Subcutaneous adipose tissue (tissue), 4 donors: Measurements from ENCODE around the gene PSMC3. TPM values are rescaled to one million over a fixed set of nuclear protein-coding genes. Genes with fewer than 3 reads are reported as not detected.

Experiments used
- CTCF ChIP-seq: fragments of 450-650 bp; IDR thresholded peaks from one replicate; pipeline ENCODE4 v1.5.1; 2016; ENCODE audit warnings: low read depth, mild to moderate bottlenecking, control low read depth, antibody characterized with exemption, moderate library complexity
- small RNA-seq: library from RNA; depleted of rRNA; stranded (forward); fragments of <200 nt; gene quantifications from one replicate; pipeline ENCODE3, GENCODE V24; 2016
- total RNA-seq, 4 donors: library from RNA; depleted of rRNA; stranded (reverse); fragments of >200 nt; gene quantifications; one replicate each; pipeline ENCODE4 v1.1.0, GENCODE V29; 2016

PSMC3 gene
- total RNA-seq, 4 donors from 2014 or later = 67.3 to 156 (median 102) TPM

- TF ChIP-seq CTCF = no peak
Observed at GRCh38 chr11:47369676-47370075, 56.6 kb downstream of the PSMC3 start.

Small RNAs within 50 kb of the gene (small RNA-seq; reads per million reads assigned to genes)
- gene MIR4487 = not detected

Other genes starting within 250 kb of the PSMC3 start
- gene ARFGAP2, start 249.6 kb downstream of the PSMC3 start, total RNA-seq = 100 to 1,000 TPM; 141 to 203 (median 178) TPM
- gene PACSIN3, start 240.0 kb downstream of the PSMC3 start, total RNA-seq = 10 to 100 TPM in 2 of 4 donors, 1 to 10 TPM in 2; 5.4 to 33.5 (median 9.7) TPM
- 10 to 100 TPM; 17.9 to 40.1 (median 34.5) TPM for gene DDB2, start 211.5 kb downstream of the PSMC3 start, total RNA-seq
- 100 to 1,000 TPM in 1 of 4 donors, 10 to 100 TPM in 3; 30.7 to 116 (median 42.3) TPM for gene ACP2, start 177.6 kb downstream of the PSMC3 start, total RNA-seq
- gene NR1H3, start 168.4 kb downstream of the PSMC3 start, total RNA-seq = 100 to 1,000 TPM in 2 of 4 donors, 10 to 100 TPM in 2; 51.5 to 273 (median 139) TPM
- gene MADD, start 156.3 kb downstream of the PSMC3 start, total RNA-seq = 10 to 100 TPM; 21.0 to 52.2 (median 44.6) TPM
- gene MYBPC3, start 73.7 kb downstream of the PSMC3 start, total RNA-seq = under 1 TPM in 1 of 4 donors, not detected in 3; 0.17 TPM
- gene SPI1, start 47.9 kb downstream of the PSMC3 start, total RNA-seq = 10 to 100 TPM; 20.3 to 92.3 (median 32.6) TPM
- gene SLC39A13, start 17.8 kb downstream of the PSMC3 start, total RNA-seq = 10 to 100 TPM; 21.2 to 52.6 (median 46.0) TPM
- not detected for gene RAPSN, start 22.7 kb upstream of the PSMC3 start, total RNA-seq
- 100 to 1,000 TPM in 3 of 4 donors, 10 to 100 TPM in 1; 93.8 to 153 (median 121) TPM for gene CELF1, start 126.7 kb upstream of the PSMC3 start, total RNA-seq
- 100 to 1,000 TPM; 109 to 208 (median 121) TPM for gene PTPMT1, start 139.2 kb upstream of the PSMC3 start, total RNA-seq
- gene KBTBD4, start 152.5 kb upstream of the PSMC3 start, total RNA-seq = 10 to 100 TPM in 3 of 4 donors, 1 to 10 TPM in 1; 9.6 to 20.3 (median 18.3) TPM
- 10 to 100 TPM; 52.0 to 73.8 (median 53.7) TPM for gene NDUFS3, start 152.6 kb upstream of the PSMC3 start, total RNA-seq
- gene FAM180B, start 160.2 kb upstream of the PSMC3 start, total RNA-seq = 1 to 10 TPM in 3 of 4 donors, under 1 TPM in 1; 0.82 to 4.6 (median 1.7) TPM
- 1 to 10 TPM in 3 of 4 donors, under 1 TPM in 1; 0.82 to 2.6 (median 1.3) TPM for gene C1QTNF4, start 168.0 kb upstream of the PSMC3 start, total RNA-seq
- gene MTCH2, start 216.1 kb upstream of the PSMC3 start, total RNA-seq = 10 to 100 TPM; 43.3 to 66.4 (median 44.7) TPM